ENCODE data around the gene DAAM2.

GRCh38 chr6:39804466-39805065 is 12.4 kb downstream of the DAAM2 start:
- TF ChIP-seq CTCF (IDR thresholded peaks at IDR 0.05) (no peak), POLR2A (IDR thresholded peaks at IDR 0.05) (no peak)

All from body of pancreas (tissue), 4 donors.